GM19328 (cell line): ENCODE data around the gene CCHCR1.
"Not testable (repeated sequence)": the region's sequence is repeated elsewhere in the genome, so short reads cannot be mapped to it uniquely, and the experiment has no call there.

ENCODE experiments used
- ATAC-seq: cut with Tn5 transposase; IDR thresholded peaks from one replicate; pipeline ENCODE4 v1.9.1; 2021; ENCODE audit warnings: mild to moderate bottlenecking, moderate library complexity; ENCODE audit not compliant: unreplicated experiment

The CCHCR1 gene

GRCh38 chr6:31157513-31158139, at the start of gene CCHCR1:
Gene CCHCR1, minus strand, starts transcription at chr6:31157802. Its CDS starts 202 bp downstream, at chr6:31157600.
- no peak for ATAC-seq

- ATAC-seq = no peak
Measured at GRCh38 chr6:31205638-31206037, 48.0 kb upstream of the CCHCR1 start.

GRCh38 chr6:31204751-31205145, 47.1 kb upstream of the CCHCR1 start:
- no peak for ATAC-seq

GRCh38 chr6:31203345-31203979, 45.9 kb upstream of the CCHCR1 start:
- ATAC-seq = peak; percentile 35

- no peak for ATAC-seq
Measured at GRCh38 chr6:31202259-31203166, 44.9 kb upstream of the CCHCR1 start.

GRCh38 chr6:31199105-31199452, 41.5 kb upstream of the CCHCR1 start:
- ATAC-seq = not testable (repeated sequence)

GRCh38 chr6:31197559-31198305, 40.1 kb upstream of the CCHCR1 start:
- ATAC-seq = peak; percentile 63

- not testable (repeated sequence) for ATAC-seq
Measured at GRCh38 chr6:31196251-31197022, 38.8 kb upstream of the CCHCR1 start.

GRCh38 chr6:31195308-31195979, 37.8 kb upstream of the CCHCR1 start:
- not testable (repeated sequence) for ATAC-seq

- ATAC-seq = no peak
Measured at GRCh38 chr6:31194061-31194834, 36.6 kb upstream of the CCHCR1 start.

GRCh38 chr6:31193206-31193605, 35.6 kb upstream of the CCHCR1 start:
- ATAC-seq = no peak

GRCh38 chr6:31192431-31193105, 35.0 kb upstream of the CCHCR1 start:
- not testable (repeated sequence) for ATAC-seq

GRCh38 chr6:31190488-31190887, 32.9 kb upstream of the CCHCR1 start:
- no peak for ATAC-seq

GRCh38 chr6:31189223-31189622, 31.6 kb upstream of the CCHCR1 start:
- not testable (repeated sequence) for ATAC-seq

- no peak for ATAC-seq
Measured at GRCh38 chr6:31187780-31188194, 30.2 kb upstream of the CCHCR1 start.

GRCh38 chr6:31186052-31186734, 28.6 kb upstream of the CCHCR1 start:
- no peak for ATAC-seq

GRCh38 chr6:31185695-31186051, 28.1 kb upstream of the CCHCR1 start:
- not testable (repeated sequence) for ATAC-seq

- not testable (repeated sequence) for ATAC-seq
Measured at GRCh38 chr6:31183859-31184258, 26.3 kb upstream of the CCHCR1 start.
